Memory B cell (primary cell): ENCODE results near the gene ADGRV1.

Source experiments
- ATAC-seq: fragments of 150-1000 bp; cut with Tn5 transposase; 2 replicates; pipeline ENCODE4 v1.10.0; 2021; ENCODE audit warnings: low read depth, mild to moderate bottlenecking, moderate library complexity
- DNase-seq, 2 donors: peaks; one replicate each; pipeline ENCODE4 v3.0.0; 2022; ENCODE audit warnings: low spot score in 2 of 2
- H3K27ac Mint-ChIP-seq: one replicate; pipeline ENCODE4 v1.8.0; 2022; ENCODE audit warnings: mild to moderate bottlenecking, moderate library complexity, mixed read lengths
- H3K27me3 Mint-ChIP-seq: one replicate; pipeline ENCODE4 v1.8.0; 2022; ENCODE audit warnings: mixed read lengths
- H3K36me3 Mint-ChIP-seq: one replicate; pipeline ENCODE4 v1.8.0; 2022; ENCODE audit warnings: mild to moderate bottlenecking, mixed read lengths
- H3K4me1 Mint-ChIP-seq: one replicate; pipeline ENCODE4 v1.8.0; 2022; ENCODE audit warnings: mixed read lengths
- H3K4me3 Mint-ChIP-seq: one replicate; pipeline ENCODE4 v1.8.0; 2022; ENCODE audit warnings: mild to moderate bottlenecking, moderate library complexity, mixed read lengths
- H3K9me3 Mint-ChIP-seq: one replicate; pipeline ENCODE4 v1.8.0; 2022; ENCODE audit warnings: mixed read lengths

Gene ADGRV1

DNA sequence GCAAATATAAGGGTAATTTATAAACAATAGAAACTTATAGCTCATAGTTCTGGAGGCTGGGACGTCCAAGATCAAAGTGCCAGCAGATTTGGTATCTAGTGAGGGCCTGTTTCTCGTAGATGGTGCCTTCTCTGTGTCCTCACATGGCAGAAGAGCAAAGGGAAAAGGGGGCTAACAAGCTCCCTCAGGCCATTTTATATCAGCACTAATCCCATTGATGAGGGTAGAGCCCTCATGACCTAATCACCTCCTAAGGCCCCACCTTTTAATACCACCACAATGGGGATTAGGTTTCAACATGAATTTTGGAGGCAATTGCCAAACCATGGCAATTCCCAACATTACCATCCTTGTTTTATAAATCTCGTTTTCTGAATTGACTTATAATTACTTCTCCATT is 564.7 kb downstream of the ADGRV1 start:
- no peaks in the 10 kb centered on the region for H3K36me3 Mint-ChIP-seq
- no peaks in the 10 kb centered on the region for H3K4me1 Mint-ChIP-seq
- H3K4me3 Mint-ChIP-seq: no peak overlapping the region
- H3K9me3 Mint-ChIP-seq: no peaks in the 10 kb centered on the region
- DNase-seq: no peak
- H3K27me3 Mint-ChIP-seq: no peaks in the 10 kb centered on the region
- no peak overlapping the region for H3K27ac Mint-ChIP-seq
- ATAC-seq: no peak

DNA sequence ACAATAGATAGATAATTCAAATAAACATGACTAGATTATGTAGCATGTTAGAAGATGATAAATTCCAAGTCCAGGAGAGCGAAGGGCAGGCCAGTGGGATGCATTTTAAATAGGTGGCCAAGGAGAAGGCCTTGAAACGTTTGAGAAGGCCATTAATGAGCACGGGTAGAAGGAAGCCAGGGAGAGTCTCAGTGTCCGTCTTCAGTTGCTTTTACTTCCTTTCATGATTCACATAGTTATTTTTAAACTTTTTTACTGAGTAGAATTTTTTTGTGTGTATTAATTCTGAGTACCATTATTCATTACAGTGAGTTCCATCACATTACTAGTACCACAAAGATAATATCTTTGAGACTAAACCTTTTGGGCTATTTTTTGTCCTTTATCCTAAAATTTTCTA is 565.3 kb downstream of the ADGRV1 start:
- Mint-ChIP-seq H3K27me3 (no peaks in the 10 kb centered on the region), H3K36me3 (no peaks in the 10 kb centered on the region), H3K9me3 (no peaks in the 10 kb centered on the region), H3K4me1 (no peaks in the 10 kb centered on the region), H3K4me3 (no peak overlapping the region), H3K27ac (no peak overlapping the region)
- no peak for DNase-seq
- no peak for ATAC-seq

DNA sequence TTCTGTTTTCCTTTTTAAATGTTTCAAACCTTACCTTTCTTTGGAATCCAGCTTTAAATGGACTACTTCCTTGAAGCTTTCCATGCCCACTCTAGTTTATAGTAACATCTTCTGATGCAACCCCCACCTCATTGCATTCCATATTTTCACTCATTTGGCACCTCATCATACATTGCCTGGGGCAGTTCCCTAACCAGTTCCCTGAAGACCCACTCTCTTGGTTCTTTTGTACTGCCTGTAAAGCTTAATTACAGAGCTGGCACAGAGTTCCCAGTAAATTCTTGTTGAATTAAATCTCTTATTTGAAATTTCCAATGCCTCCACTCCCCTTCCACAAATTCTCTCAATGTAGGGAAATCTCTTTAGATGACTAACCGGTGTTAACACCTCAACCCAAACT is 567.3 kb downstream of the ADGRV1 start:
- H3K4me3 Mint-ChIP-seq: no peak overlapping the region
- ATAC-seq: no peak
- H3K36me3 Mint-ChIP-seq: no peaks in the 10 kb centered on the region
- DNase-seq: no peak
- no peaks in the 10 kb centered on the region for H3K4me1 Mint-ChIP-seq
- peaks cover 2% of the 10 kb centered on the region for H3K27me3 Mint-ChIP-seq
- no peak overlapping the region for H3K27ac Mint-ChIP-seq
- H3K9me3 Mint-ChIP-seq: no peaks in the 10 kb centered on the region

DNA sequence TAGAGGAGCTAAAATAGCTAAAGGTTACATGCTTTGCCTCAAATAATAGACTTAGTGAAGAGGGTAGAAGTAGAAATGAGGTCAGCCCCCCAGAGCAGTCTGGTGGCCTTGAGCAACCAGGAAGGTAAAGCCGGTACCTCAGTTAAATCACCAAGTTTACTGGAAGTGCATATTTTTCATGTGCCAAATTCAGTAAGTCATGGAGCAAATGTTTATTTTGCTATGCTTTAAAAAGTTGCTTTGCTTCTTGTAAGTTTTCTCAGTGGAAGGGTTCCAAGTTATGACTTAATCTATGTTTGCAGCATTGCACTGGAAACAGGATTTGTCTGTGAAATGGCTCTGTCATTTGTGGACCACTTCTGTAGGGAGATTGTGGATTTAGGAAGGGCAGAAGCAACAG is 567.9 kb downstream of the ADGRV1 start:
- Mint-ChIP-seq H3K9me3 (no peaks in the 10 kb centered on the region), H3K27ac (no peak overlapping the region), H3K36me3 (no peaks in the 10 kb centered on the region), H3K4me3 (no peak overlapping the region), H3K27me3 (peaks cover 2% of the 10 kb centered on the region), H3K4me1 (no peaks in the 10 kb centered on the region)
- DNase-seq: no peak
- ATAC-seq: no peak

DNA sequence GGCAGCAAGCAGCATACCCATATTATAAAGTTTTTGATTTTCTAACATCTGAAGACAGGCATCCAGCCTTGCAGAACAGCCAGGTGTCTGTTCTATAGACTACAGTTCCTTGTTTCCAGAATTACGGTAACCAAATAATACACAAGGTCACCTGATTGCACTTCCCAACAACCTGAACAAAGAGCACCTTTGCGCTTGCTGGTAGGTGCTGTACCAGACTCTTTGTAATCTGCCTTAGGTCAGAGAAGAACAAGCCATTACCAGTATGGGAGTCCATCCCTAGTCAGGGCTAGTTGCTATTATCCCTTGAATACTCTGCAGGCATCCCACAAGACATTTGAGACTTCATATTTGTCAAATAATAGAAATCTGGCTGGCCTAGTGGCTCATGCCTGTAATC is 568.3 kb downstream of the ADGRV1 start:
- DNase-seq (no peak), ATAC-seq (no peak)
- no peaks in the 10 kb centered on the region for H3K9me3 Mint-ChIP-seq
- H3K4me3 Mint-ChIP-seq: no peak overlapping the region
- H3K4me1 Mint-ChIP-seq: no peaks in the 10 kb centered on the region
- H3K27ac Mint-ChIP-seq: no peak overlapping the region
- no peaks in the 10 kb centered on the region for H3K36me3 Mint-ChIP-seq
- H3K27me3 Mint-ChIP-seq: peaks cover 2% of the 10 kb centered on the region

DNA sequence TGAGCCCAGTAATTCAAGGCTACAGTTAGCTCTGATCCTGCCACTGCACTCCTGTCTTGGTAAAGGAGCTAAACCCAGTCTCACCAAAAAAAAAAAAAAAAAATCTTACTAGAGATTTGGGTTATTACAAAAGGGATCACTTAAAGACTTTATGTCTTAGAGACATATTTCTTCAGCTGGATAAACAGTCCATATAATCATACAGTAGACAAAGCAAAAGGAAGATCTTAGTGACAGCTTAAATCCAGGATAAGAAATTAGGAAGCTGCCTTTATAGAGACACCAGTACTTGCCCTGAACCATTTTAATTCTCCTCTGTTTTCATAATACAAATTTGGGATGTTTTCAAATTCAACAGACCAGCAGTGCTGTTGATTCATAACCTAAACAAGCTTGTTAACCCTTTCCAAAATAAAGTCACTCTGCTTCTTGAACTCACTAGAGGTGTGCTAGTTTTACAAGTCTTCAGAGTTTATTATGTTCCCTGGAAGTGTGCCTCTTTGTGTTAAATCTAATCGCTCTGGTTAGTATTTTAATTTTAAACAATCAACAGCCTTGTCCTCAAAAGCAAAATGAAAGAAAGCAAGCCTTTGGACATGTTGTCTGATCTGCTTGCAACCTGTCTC is 569.0 kb downstream of the ADGRV1 start:
- Mint-ChIP-seq H3K9me3 (no peaks in the 10 kb centered on the region), H3K36me3 (no peaks in the 10 kb centered on the region), H3K4me3 (no peak overlapping the region), H3K4me1 (peaks cover 1% of the 10 kb centered on the region), H3K27me3 (peaks cover 2% of the 10 kb centered on the region), H3K27ac (no peak overlapping the region)
- DNase-seq (no peak), ATAC-seq (no peak)

DNA sequence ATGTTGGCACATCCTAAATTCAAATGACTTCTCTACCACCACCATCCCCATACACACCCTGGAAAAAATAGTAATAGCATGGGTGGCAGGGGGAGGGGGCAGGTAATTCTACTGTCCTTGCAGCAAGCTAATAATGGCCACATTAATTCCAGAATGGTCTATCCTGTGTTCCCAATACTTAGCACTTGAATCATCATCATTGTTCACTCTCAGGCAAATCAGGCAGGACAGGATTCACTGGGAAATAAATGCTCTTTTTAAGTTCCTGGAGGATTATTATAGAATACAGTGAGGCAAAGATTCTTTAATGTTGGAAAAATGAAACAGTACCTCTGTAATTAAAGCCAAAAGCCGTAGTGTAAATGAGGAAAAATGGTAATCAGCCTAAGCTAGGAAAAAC is 570.0 kb downstream of the ADGRV1 start:
- no peak for DNase-seq
- no peak overlapping the region for H3K27ac Mint-ChIP-seq
- H3K9me3 Mint-ChIP-seq: no peaks in the 10 kb centered on the region
- no peak for ATAC-seq
- no peak overlapping the region for H3K4me3 Mint-ChIP-seq
- no peaks in the 10 kb centered on the region for H3K36me3 Mint-ChIP-seq
- peaks cover 5% of the 10 kb centered on the region for H3K27me3 Mint-ChIP-seq
- peaks cover 5% of the 10 kb centered on the region for H3K4me1 Mint-ChIP-seq

DNA sequence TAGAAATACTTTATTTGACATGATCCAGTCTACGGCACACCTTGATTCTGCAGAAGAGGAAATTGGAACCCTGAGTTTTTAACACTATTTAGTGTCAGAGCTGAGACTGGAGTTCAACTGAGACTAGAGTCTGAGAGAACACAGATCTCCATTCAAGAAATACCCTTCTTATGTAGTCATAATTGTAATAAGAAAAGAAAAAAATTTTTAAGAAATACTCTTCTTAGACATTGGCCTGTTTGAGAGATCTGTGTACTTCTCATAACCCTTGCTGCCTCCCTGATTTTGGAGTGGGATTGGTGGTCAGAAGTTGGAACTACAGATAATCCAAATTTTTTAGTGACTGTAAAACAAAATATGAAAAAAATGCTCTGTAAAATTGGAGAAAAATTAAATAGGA is 571.2 kb downstream of the ADGRV1 start:
- no peak for ATAC-seq
- no peak overlapping the region for H3K27ac Mint-ChIP-seq
- H3K27me3 Mint-ChIP-seq: peaks cover 5% of the 10 kb centered on the region
- no peaks in the 10 kb centered on the region for H3K36me3 Mint-ChIP-seq
- H3K9me3 Mint-ChIP-seq: no peaks in the 10 kb centered on the region
- H3K4me1 Mint-ChIP-seq: peaks cover 5% of the 10 kb centered on the region
- no peak for DNase-seq
- no peak overlapping the region for H3K4me3 Mint-ChIP-seq

DNA sequence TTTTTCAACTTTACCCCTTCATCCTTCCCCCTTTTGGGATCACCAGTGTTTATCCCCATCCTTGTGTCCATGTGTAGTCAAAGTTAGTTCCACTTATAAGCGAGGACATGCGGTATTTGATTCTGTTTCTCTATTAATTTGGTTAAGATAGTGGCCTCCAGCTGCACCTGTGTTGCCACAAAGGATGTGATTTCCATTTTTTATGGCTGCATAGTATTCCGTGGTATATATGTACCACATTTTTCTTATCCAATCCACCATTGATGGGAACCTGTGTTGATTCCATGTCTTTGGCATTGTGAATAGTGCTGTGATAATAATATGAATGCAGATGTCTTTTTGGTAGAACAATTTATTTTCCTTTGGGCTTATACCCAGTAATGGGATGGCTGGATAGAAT is 572.2 kb downstream of the ADGRV1 start:
- H3K36me3 Mint-ChIP-seq: no peaks in the 10 kb centered on the region
- DNase-seq: no peak
- peaks cover 5% of the 10 kb centered on the region for H3K4me1 Mint-ChIP-seq
- H3K9me3 Mint-ChIP-seq: no peaks in the 10 kb centered on the region
- no peak overlapping the region for H3K4me3 Mint-ChIP-seq
- no peak overlapping the region for H3K27ac Mint-ChIP-seq
- H3K27me3 Mint-ChIP-seq: peaks cover 7% of the 10 kb centered on the region
- no peak for ATAC-seq

DNA sequence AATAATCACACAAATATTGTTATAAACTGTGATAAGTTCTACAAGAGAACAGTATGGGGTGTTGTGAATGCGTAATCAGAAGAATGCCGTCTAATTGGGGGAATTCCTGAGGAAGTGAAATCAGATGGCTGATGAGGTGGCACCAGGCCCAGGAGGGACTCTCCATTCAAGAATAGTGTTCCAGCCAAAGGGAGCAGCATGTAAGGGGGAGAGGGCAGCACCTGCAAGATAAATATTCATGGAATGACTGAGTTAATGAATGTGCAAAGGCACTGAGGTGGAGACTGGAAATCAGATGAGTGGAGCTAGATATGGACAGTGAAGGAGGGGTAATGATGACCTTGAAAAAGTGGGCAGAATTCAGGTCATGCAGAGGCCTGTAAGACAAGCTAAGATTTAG is 574.0 kb downstream of the ADGRV1 start:
- Mint-ChIP-seq H3K4me3 (no peak overlapping the region), H3K9me3 (no peaks in the 10 kb centered on the region), H3K27ac (peak overlapping the region; percentile 22), H3K27me3 (peaks cover 7% of the 10 kb centered on the region), H3K4me1 (peaks cover 5% of the 10 kb centered on the region), H3K36me3 (no peaks in the 10 kb centered on the region)
- DNase-seq: no peak
- ATAC-seq: peak; percentile 85

DNA sequence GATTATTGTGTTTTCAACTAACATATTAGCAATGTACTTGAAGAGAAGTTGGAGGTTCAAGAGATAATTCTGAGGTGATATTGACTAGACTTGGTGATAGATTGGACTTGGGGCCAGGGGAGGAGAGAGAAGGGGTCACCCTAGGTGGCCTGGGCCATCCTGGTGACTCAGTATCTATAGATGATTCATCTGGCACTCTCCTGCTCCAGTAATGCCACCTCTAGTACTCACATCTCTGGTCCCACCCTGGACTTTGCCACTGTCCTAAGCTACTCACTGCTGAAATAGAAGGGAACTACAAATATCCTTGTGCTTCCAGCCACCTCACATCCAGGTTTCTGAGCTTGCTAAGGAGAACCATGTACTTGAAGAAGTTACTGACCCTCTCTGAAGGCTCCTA is 574.6 kb downstream of the ADGRV1 start:
- Mint-ChIP-seq H3K27me3 (peaks cover 7% of the 10 kb centered on the region), H3K4me1 (peaks cover 5% of the 10 kb centered on the region), H3K4me3 (no peak overlapping the region), H3K36me3 (no peaks in the 10 kb centered on the region), H3K9me3 (no peaks in the 10 kb centered on the region), H3K27ac (peak overlapping the region; percentile 22)
- DNase-seq: no peak
- ATAC-seq: no peak

DNA sequence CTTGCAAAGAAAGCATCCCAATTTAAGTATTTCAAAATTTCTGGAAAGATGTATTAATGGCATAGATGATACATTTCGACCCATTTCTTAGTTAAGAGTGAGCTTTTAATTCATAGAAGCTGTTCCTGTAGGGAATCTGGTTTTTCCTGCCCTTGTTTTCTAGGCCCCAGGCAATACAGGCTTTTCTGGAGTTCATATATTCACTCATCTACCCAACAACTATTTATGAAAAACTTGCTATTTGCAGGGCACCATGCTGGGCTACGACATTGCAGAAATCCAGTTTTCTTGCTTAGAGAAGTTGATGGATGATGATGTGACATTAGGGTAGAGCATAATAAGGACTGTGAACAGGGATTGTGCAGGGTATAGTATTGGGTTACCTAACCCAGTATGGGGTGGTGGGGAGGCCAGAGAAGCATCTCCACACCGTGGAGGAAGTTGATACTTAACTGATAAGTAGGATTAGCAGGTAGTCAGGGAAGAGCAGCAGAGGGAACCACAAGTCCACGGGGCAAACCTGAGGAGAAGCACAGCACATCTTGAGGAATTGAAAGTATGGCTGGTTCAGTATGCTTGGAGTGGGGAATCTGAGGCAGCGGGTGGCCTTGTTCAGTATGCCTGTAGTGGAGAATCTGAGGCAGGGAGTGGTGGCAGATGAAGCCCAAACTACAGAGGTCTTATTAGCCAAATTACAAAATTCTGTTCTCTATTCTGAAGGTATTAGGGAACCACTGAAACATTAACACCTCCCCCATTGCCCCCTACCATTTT is 577.1 kb downstream of the ADGRV1 start:
- peaks cover 5% of the 10 kb centered on the region for H3K4me1 Mint-ChIP-seq
- H3K9me3 Mint-ChIP-seq: no peaks in the 10 kb centered on the region
- H3K36me3 Mint-ChIP-seq: no peaks in the 10 kb centered on the region
- no peak for ATAC-seq
- H3K27ac Mint-ChIP-seq: no peak overlapping the region
- DNase-seq: no peak
- H3K4me3 Mint-ChIP-seq: no peak overlapping the region
- peaks cover 8% of the 10 kb centered on the region for H3K27me3 Mint-ChIP-seq

DNA sequence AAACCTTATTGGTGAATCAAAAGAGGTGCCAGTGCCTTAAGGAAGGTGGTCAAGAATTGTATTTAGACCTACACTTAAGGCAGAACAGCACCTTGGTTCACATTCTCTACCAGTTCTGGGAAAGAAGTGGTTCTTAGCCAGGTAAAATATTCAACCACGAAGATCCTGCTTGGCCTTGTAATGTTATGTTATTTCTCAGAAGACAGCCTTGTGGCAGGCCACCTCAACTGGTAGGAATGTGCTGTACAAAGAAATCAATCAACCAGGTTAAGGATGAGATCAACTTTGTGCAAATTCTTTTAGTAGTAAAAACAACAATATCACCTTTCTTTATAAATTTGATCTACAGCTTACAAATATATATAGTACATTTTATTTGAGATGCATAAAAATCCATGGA is 577.7 kb downstream of the ADGRV1 start:
- no peak overlapping the region for H3K27ac Mint-ChIP-seq
- H3K9me3 Mint-ChIP-seq: no peaks in the 10 kb centered on the region
- ATAC-seq: no peak
- peaks cover 5% of the 10 kb centered on the region for H3K4me1 Mint-ChIP-seq
- H3K4me3 Mint-ChIP-seq: no peak overlapping the region
- DNase-seq: no peak
- H3K36me3 Mint-ChIP-seq: no peaks in the 10 kb centered on the region
- peaks cover 7% of the 10 kb centered on the region for H3K27me3 Mint-ChIP-seq

DNA sequence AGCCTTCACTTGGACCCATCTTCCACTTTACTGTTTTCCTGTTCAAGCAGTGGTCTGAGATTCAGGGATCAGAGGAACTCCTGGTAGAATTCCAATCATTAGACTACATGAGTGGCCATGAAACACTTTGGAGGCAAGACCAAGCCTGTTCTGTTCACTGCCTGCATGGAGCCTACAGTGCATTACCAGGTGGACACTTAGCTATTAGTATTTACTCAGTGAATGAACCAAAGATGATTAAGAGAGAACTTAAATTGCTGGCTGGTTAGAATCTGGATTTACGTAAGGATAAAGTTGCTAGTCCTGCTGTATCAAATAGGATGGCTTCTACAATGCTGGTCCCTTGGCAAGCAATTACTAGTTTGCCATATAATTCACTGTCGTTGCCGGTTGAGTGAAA is 579.0 kb downstream of the ADGRV1 start:
- Mint-ChIP-seq H3K36me3 (no peaks in the 10 kb centered on the region), H3K4me3 (no peak overlapping the region), H3K9me3 (no peaks in the 10 kb centered on the region), H3K27ac (no peak overlapping the region), H3K27me3 (peaks cover 6% of the 10 kb centered on the region), H3K4me1 (peaks cover 2% of the 10 kb centered on the region)
- ATAC-seq (no peak), DNase-seq (no peak)
